ENCODE data around the gene RNF167. TPM values are rescaled to one million over a fixed set of nuclear protein-coding genes. Genes with fewer than 3 reads are reported as not detected.

The RNF167 gene
- total and polyA plus RNA-seq, 2 of the 8 experiments (the other 6 are each of a cell fraction or from before 2014, with no cell fraction given), result 140 to 281 TPM

DNA sequence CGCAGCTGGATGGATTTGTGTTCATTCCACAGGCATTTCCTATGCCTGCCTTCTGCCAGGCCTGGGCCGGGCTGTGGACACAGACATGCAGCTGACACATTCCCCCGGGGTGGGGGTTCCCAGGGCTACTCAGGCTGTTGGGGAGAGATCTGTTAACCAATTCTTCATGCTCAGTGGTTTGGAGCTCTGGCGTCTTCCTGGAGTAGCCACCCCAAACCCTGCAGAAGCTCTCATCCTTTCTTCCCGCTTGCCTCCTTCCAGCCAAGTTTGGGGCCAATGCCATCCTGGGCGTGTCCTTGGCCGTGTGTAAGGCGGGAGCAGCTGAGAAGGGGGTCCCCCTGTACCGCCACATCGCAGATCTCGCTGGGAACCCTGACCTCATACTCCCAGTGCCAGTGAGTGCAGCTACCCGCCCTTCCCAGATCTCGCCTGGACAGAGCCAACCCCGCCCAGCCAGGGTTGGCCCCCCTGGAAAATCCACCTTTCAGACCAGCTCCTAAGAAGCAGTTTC lies 13.4 kb downstream of the RNF167 start (continued):
- TF ChIP-seq CHD7 (IDR thresholded peaks at IDR 0.05; ENCODE audit: insufficient replicate concordance, low read length) (no peak), NRF1 (IDR thresholded peaks at IDR 0.05; ENCODE audit: low read depth, low read length) (no peak), CEBPB (IDR thresholded peaks at IDR 0.05; ENCODE audit: low read depth, low read length) (no peak), JUND (IDR thresholded peaks at IDR 0.05; ENCODE audit: low read length) (no peak), BRCA1 (IDR thresholded peaks at IDR 0.05; ENCODE audit: low read depth, low read length) (no peak)
